Cardiac muscle cell (in vitro differentiated cells and primary cell): ENCODE measurements around the gene CALN1. TPM values are rescaled to one million over a fixed set of nuclear protein-coding genes. Genes with fewer than 3 reads are reported as not detected.
"Not testable (repeated sequence)": the region's sequence is repeated elsewhere in the genome, so short reads cannot be mapped to it uniquely, and the experiment has no call there.

ENCODE experiments used
- DNase-seq, 2 donors: peaks; one replicate each; pipeline versions ENCODE4 v3.0.0 to v3.0.0-alpha.2; 2010 to 2017; ENCODE audit warnings: low read depth in 1 of 2, low spot score in 1 of 2
- H3K27ac ChIP-seq: fragments of 200-600 bp; sonication (generic); 2 replicates; pipeline ENCODE4 v1.5.1; 2016
- H3K27me3 ChIP-seq: fragments of 200-600 bp; sonication (generic); 2 replicates; pipeline ENCODE4 v1.6.0; 2016; ENCODE audit warnings: control low read depth
- H3K36me3 ChIP-seq: fragments of 200-600 bp; sonication (generic); 2 replicates; pipeline ENCODE4 v1.5.1; 2016; ENCODE audit warnings: control low read depth
- H3K4me1 ChIP-seq: fragments of 200-600 bp; sonication (generic); 2 replicates; pipeline ENCODE4 v1.8.1; 2017; ENCODE audit warnings: low read depth, mild to moderate bottlenecking, mixed run types
- H3K4me3 ChIP-seq: fragments of 200-600 bp; sonication (generic); 2 replicates; pipeline ENCODE4 v1.5.1; 2016; ENCODE audit warnings: mild to moderate bottlenecking
- H3K9me3 ChIP-seq: fragments of 200-600 bp; sonication (generic); 2 replicates; pipeline ENCODE4 v1.5.1; 2017; ENCODE audit warnings: low read depth, mild to moderate bottlenecking, control low read depth
- CTCF ChIP-seq: IDR thresholded peaks from 2 replicates; pipeline ENCODE4 v1.5.1; 2012; ENCODE audit warnings: low read depth, mild to moderate bottlenecking, low read length
- polyA plus RNA-seq: library from polyadenylated mRNA; unstranded; fragments of >200 nt; fragmentation: Nextera tagmentation; extraction: Ambion mirVana; gene quantifications from 2 replicates; pipeline ENCODE4 v1.2.1, GENCODE V29; 2016
- total RNA-seq: library from RNA; depleted of rRNA; stranded (reverse); fragments of >200 nt; gene quantifications from 2 replicates; pipeline ENCODE4 v1.2.3, GENCODE V29; 2016

The CALN1 gene
- total RNA-seq: 0.03 and 0.07 TPM in 2 replicates
- polyA plus RNA-seq: 0.18 and 0.22 TPM in 2 replicates

- not testable (repeated sequence) for H3K27ac ChIP-seq, H3K9me3 ChIP-seq, H3K27me3 ChIP-seq, H3K4me1 ChIP-seq, H3K4me3 ChIP-seq, H3K36me3 ChIP-seq, DNase-seq
Measured at GRCh38 chr7:72412121-72412618, at the start of gene CALN1. CALN1 (minus strand) TSS chr7:72412338.

DNA sequence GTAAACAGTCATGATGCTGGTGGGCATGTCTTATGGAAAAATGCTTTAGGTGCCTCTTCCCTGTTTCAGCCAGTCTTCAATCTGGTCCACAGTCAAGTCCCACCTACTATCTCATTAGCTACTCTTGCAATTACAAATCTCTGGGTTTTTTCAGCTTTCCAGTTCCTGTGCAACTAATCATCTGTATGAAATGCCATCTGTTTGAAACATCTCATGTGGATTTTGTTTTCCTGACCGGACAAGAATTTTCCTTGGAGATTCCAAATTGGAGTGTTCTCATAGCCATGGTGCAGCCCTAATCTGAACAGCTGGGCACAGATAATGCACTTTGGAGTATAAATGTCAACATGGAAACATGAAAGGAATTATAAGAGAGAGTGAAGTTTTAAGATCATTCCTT is 41.3 kb upstream of the CALN1 start:
- Histone ChIP-seq H3K27ac (no peak overlapping the region), H3K4me3 (no peak overlapping the region)

GRCh38 chr7:72447465-72448204 is 35.5 kb upstream of the CALN1 start:
- TF ChIP-seq CTCF: no peak
- Histone ChIP-seq H3K27ac (no peak overlapping the region), H3K27me3 (no peaks in the 10 kb centered on the region), H3K4me3 (no peak overlapping the region), H3K36me3 (no peaks in the 10 kb centered on the region), H3K9me3 (no peaks in the 10 kb centered on the region), H3K4me1 (no peaks in the 10 kb centered on the region)
- DNase-seq: no peak

More for the DNA sequence above, 41.3 kb upstream of the CALN1 start:
- no peaks in the 10 kb centered on the region for H3K27me3 ChIP-seq
- TF ChIP-seq CTCF: no peak
- no peaks in the 10 kb centered on the region for H3K36me3 ChIP-seq
- H3K4me1 ChIP-seq: no peaks in the 10 kb centered on the region
- H3K9me3 ChIP-seq: no peaks in the 10 kb centered on the region
- DNase-seq: no peak

DNA sequence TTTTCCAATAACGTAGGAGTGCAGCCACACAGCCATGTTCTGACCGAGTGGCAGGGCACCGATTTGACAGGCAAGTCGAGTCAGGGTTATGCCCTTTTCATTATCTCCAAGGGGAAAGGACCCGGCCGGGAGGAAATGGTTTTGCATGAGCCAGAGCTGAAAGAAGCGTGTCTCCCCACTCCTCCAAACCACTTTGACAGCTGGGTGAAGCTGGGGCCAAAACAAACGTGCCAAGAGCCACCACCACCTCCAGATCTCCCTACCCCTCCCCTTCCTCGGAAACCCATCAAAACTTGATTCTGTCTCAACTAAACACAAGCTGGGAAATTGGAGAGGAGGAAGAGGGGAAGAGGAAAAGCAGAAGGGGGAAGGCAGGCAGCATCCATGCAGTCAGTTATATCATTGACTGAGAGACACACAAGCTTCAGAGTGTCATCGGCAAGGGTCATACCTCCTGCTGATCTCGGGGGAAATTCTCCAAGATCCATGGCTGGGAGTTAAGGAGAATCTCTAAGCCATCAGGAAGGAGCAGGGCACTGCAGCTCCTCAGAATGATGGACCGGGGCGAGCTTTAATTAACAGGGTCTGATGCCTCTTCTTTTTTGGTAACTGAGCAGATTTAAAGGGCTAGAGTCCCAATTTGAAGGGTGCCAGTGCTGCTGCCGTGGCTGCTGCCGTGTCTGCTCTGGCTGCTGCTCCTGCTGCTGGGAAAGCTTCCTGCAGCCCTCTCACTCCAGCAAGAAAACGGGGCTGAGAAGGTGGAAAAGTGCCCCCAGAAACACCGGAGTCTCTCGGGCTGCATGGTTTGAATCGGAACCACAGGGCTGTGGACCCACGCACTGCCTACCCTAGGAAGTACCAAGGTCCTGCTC is 34.7 kb upstream of the CALN1 start:
- Histone ChIP-seq H3K36me3 (no peaks in the 10 kb centered on the region), H3K9me3 (no peaks in the 10 kb centered on the region), H3K27ac (no peak overlapping the region), H3K27me3 (no peaks in the 10 kb centered on the region), H3K4me1 (no peaks in the 10 kb centered on the region), H3K4me3 (no peak overlapping the region)
- no peak for TF ChIP-seq CTCF
- DNase-seq: no peak

GRCh38 chr7:72446131-72446530 is 34.0 kb upstream of the CALN1 start:
- Histone ChIP-seq H3K27ac (no peak overlapping the region), H3K27me3 (no peaks in the 10 kb centered on the region), H3K4me1 (no peaks in the 10 kb centered on the region), H3K4me3 (no peak overlapping the region), H3K36me3 (no peaks in the 10 kb centered on the region), H3K9me3 (no peaks in the 10 kb centered on the region)
- DNase-seq: no peak
- TF ChIP-seq CTCF: no peak

- H3K27ac ChIP-seq: no peak overlapping the region
- no peaks in the 10 kb centered on the region for H3K27me3 ChIP-seq
- no peaks in the 10 kb centered on the region for H3K4me1 ChIP-seq
- no peak overlapping the region for H3K4me3 ChIP-seq
- TF ChIP-seq CTCF: no peak
- no peak for DNase-seq
- H3K9me3 ChIP-seq: no peaks in the 10 kb centered on the region
- no peaks in the 10 kb centered on the region for H3K36me3 ChIP-seq
Measured at GRCh38 chr7:72445580-72445979, 33.4 kb upstream of the CALN1 start.
